HCT116 (cell line): ENCODE data around the gene TMEM178B. TPM values are rescaled to one million over a fixed set of nuclear protein-coding genes. Genes with fewer than 3 reads are reported as not detected.

Experiments used
- ATAC-seq: fragments of 200-7000 bp; cut with Tn5 transposase; 2 replicates; pipeline ENCODE4 v1.9.1; 2020; ENCODE audit warnings: mild to moderate bottlenecking, moderate library complexity
- BruUV-seq: library from RNA; stranded (reverse); fragments of 400-500 nt; replicated peaks from 2 replicates; lab custom pipeline; 2021; lab: Mats Ljungman, UMichigan
- CTCF ChIA-PET: fragments of 300-600 bp; sonication (Branson Sonifier 250); formaldehyde crosslinking; loops from one replicate; lab custom pipeline; 2021; ENCODE audit warnings: antibody characterized with exemption; lab: Charles Lee
- POLR2A ChIA-PET: fragments of 300-600, 350-600 bp; sonication (Branson Sonifier 250); formaldehyde crosslinking; loops from one replicate; lab custom pipeline; 2021; ENCODE audit warnings: antibody characterized with exemption; lab: Charles Lee
- RAD21 ChIA-PET, 2 experiments: fragments of 300-600 bp; sonication (Branson Sonifier 250); formaldehyde crosslinking; loops; one replicate each; lab custom pipeline; 2023; ENCODE audit warnings: low total read pairs in 2 of 2; ENCODE audit not compliant: uncharacterized antibody in 2 of 2, unreplicated experiment in 2 of 2, low non-redundant PET in 1 of 2; lab: Charles Lee
- DNase-seq: peaks from one replicate; pipeline ENCODE4 v3.0.0-alpha.2; 2010; ENCODE audit warnings: low read depth, low spot score
- H2AFZ ChIP-seq: fragments of 200-600 bp; shearing (Covaris generic), sonication (generic); 2 replicates; pipeline ENCODE4 v1.6.1; 2017; ENCODE audit warnings: low read depth, mixed run types, mixed read lengths, antibody characterized with exemption, low read length; ENCODE audit not compliant: poor library complexity, severe bottlenecking
- H3K27ac ChIP-seq: 2 replicates; pipeline ENCODE4 v1.5.1; 2012; ENCODE audit warnings: low read depth, low read length
- H3K27me3 ChIP-seq: fragments of 200-600 bp; sonication (generic); 2 replicates; pipeline ENCODE4 v1.6.1; 2016; ENCODE audit warnings: mixed run types, low read length, mixed read lengths; ENCODE audit not compliant: insufficient read depth
- H3K36me3 ChIP-seq, 2 experiments: fragments of 200-500 bp in 1 of 2; fragments of 200-600 bp in 1 of 2; sonication (Bioruptor generic) in 1 of 2; sonication (generic) in 1 of 2; 2 replicates each; pipeline versions ENCODE4 v1.5.1 to v1.6.1; 2014 to 2016; ENCODE audit warnings: low read length in 2 of 2, inconsistent platforms in 1 of 2, mixed read lengths in 1 of 2, mixed run types in 1 of 2; ENCODE audit not compliant: insufficient read depth in 2 of 2, control insufficient read depth in 1 of 2
- H3K4me1 ChIP-seq, 2 experiments: fragments of 200-600 bp in 1 of 2; sonication (generic) in 1 of 2; 2 replicates each; pipeline versions ENCODE4 v1.5.1 to v1.6.1; 2012 to 2017; ENCODE audit warnings: low read length in 2 of 2, inconsistent platforms in 1 of 2, mild to moderate bottlenecking in 1 of 2, mixed read lengths in 1 of 2, mixed run types in 1 of 2, moderate library complexity in 1 of 2; ENCODE audit not compliant: insufficient read depth in 2 of 2, control insufficient read depth in 1 of 2
- H3K4me2 ChIP-seq: fragments of 200-600 bp; sonication (generic); 2 replicates; pipeline ENCODE4 v1.6.1; 2017; ENCODE audit warnings: mixed run types, low read length, mixed read lengths
- H3K4me3 ChIP-seq, 2 experiments: fragments of 200-600 bp in 1 of 2; sonication (generic) in 1 of 2; replicated peaks in 1 of 2; 2 replicates each; pipeline ENCODE4 v1.5.1; 2011 to 2016; ENCODE audit warnings: low read length in 2 of 2, control low read depth in 1 of 2, low read depth in 1 of 2, mild to moderate bottlenecking in 1 of 2, mixed read lengths in 1 of 2, mixed run types in 1 of 2
- H3K79me2 ChIP-seq: fragments of 200-600 bp; sonication (generic); 2 replicates; pipeline ENCODE4 v1.6.1; 2017; ENCODE audit warnings: mild to moderate bottlenecking, mixed run types, low read length, moderate library complexity, mixed read lengths; ENCODE audit not compliant: insufficient read depth
- H3K9ac ChIP-seq: fragments of 200-600 bp; sonication (generic); 2 replicates; pipeline ENCODE4 v1.6.1; 2016; ENCODE audit warnings: low read length, mixed read lengths
- H3K9me2 ChIP-seq: fragments of 200-600 bp; sonication (generic), shearing (Covaris generic); 2 replicates; pipeline ENCODE4 v1.6.1; 2017; ENCODE audit warnings: mixed run types, mild to moderate bottlenecking, moderate library complexity; ENCODE audit not compliant: insufficient read depth
- H3K9me3 ChIP-seq, 2 experiments: fragments of 200-500 bp in 1 of 2; fragments of 200-600 bp in 1 of 2; sonication (Bioruptor generic) in 1 of 2; sonication (generic) in 1 of 2; 2 replicates each; pipeline ENCODE4 v1.6.1; 2014 to 2017; ENCODE audit warnings: low read length in 2 of 2, mixed read lengths in 2 of 2, inconsistent platforms in 1 of 2, low read depth in 1 of 2, mild to moderate bottlenecking in 1 of 2, mixed run types in 1 of 2, moderate library complexity in 1 of 2; ENCODE audit not compliant: control insufficient read depth in 1 of 2, insufficient read depth in 1 of 2
- H4K20me1 ChIP-seq: fragments of 200-600 bp; sonication (generic), shearing (Covaris generic); 2 replicates; pipeline ENCODE4 v1.6.1; 2017; ENCODE audit warnings: mixed run types, mild to moderate bottlenecking, moderate library complexity; ENCODE audit not compliant: insufficient read depth
- CEBPB ChIP-seq: IDR thresholded peaks from 2 replicates; pipeline ENCODE4 v1.6.1; 2012; ENCODE audit warnings: low read depth
- ELF1 ChIP-seq: IDR thresholded peaks from 2 replicates; pipeline ENCODE4 v1.6.1; 2012; ENCODE audit warnings: low read depth, borderline replicate concordance
- MAX ChIP-seq: IDR thresholded peaks from 2 replicates; pipeline ENCODE4 v1.6.1; 2012
- POLR2A ChIP-seq: IDR thresholded peaks from 2 replicates; pipeline ENCODE4 v1.7.0; 2011; ENCODE audit warnings: borderline replicate concordance; ENCODE audit not compliant: insufficient read depth, insufficient read length; ENCODE audit errors: extremely low read depth
- SIN3A ChIP-seq: IDR thresholded peaks from 2 replicates; pipeline ENCODE4 v1.6.1; 2012; ENCODE audit warnings: low read depth
- TCF7L2 ChIP-seq: IDR thresholded peaks from 2 replicates; pipeline ENCODE4 v1.7.0; 2011; ENCODE audit warnings: borderline replicate concordance, inconsistent platforms; ENCODE audit not compliant: insufficient read depth, insufficient read length; ENCODE audit errors: extremely low read depth
- YY1 ChIP-seq: IDR thresholded peaks from 2 replicates; pipeline ENCODE4 v1.6.1; 2011; ENCODE audit warnings: low read length, low read depth, moderate library complexity, mild to moderate bottlenecking; ENCODE audit not compliant: insufficient replicate concordance; ENCODE audit errors: extremely low read depth
- ZBTB33 ChIP-seq: IDR thresholded peaks from 2 replicates; pipeline ENCODE4 v1.6.1; 2011; ENCODE audit warnings: mild to moderate bottlenecking, low read length, moderate library complexity; ENCODE audit not compliant: insufficient replicate concordance; ENCODE audit errors: extremely low read depth
- ZNF274 ChIP-seq: fragments of 200-500 bp; sonication (Bioruptor generic); IDR thresholded peaks from 2 replicates; pipeline ENCODE4 v1.6.1; 2014; ENCODE audit warnings: mild to moderate bottlenecking, low read depth, low read length, inconsistent platforms
- intact Hi-C: fragments of 100-400 bp; cut with micrococcal nuclease; formaldehyde crosslinking; loops from 2 replicates; pipeline ENCODE4 v1.10.0; 2022
- total RNA-seq: library from RNA; stranded (reverse); gene quantifications from one replicate; pipeline ENCODE4 v1.2.1, GENCODE V29; 2021; ENCODE audit not compliant: unreplicated experiment

Gene TMEM178B
- total RNA-seq, 1 experiment from 2014 or later = 0.02 TPM

GRCh38 chr7:141144921-141145629 lies 71.2 kb downstream of the TMEM178B start (continued):
- TF ChIP-seq ZNF274 (no peak), ELF1 (no peak)

- BruUV-seq = no TSS peak
- peaks cover 25% of the 10 kb centered on the region for H3K27me3 ChIP-seq
Observed at GRCh38 chr7:141145630-141145982, 71.7 kb downstream of the TMEM178B start.

More at GRCh38 chr7:141145630-141145982, 71.7 kb downstream of the TMEM178B start:
- no peaks in the 10 kb centered on the region for H3K36me3 ChIP-seq
- H3K27ac ChIP-seq = no peak overlapping the region
- intact Hi-C loops = loop anchor here (10.0 kb wide), 1 partner anchor 1349 kb away; no protein-coding TSS in a partner anchor
- no peak overlapping the region for H3K4me3 ChIP-seq
- no peaks in the 10 kb centered on the region for H3K9me3 ChIP-seq
- ChIA-PET CTCF (no interaction called here), RAD21 (no interaction called here), POLR2A (no interaction called here)
- no peak overlapping the region for H3K9ac ChIP-seq
- no peak for ATAC-seq
- TF ChIP-seq CEBPB = no peak
- TF ChIP-seq TCF7L2 = no peak
- no peak for TF ChIP-seq POLR2A
- no peak for TF ChIP-seq ZBTB33
- no peak for TF ChIP-seq ZNF274
- TF ChIP-seq MAX = no peak
- no peak for TF ChIP-seq YY1
- TF ChIP-seq SIN3A = no peak
- no peak overlapping the region for H3K4me2 ChIP-seq
- H3K9me2 ChIP-seq = no peaks in the 10 kb centered on the region
- H4K20me1 ChIP-seq = no peaks in the 10 kb centered on the region
- no peaks in the 10 kb centered on the region for H3K4me1 ChIP-seq
- no peaks in the 10 kb centered on the region for H3K79me2 ChIP-seq
- no peak for DNase-seq
- no peak overlapping the region for H2AFZ ChIP-seq
